ENCODE measurements around the gene MEGF6. TPM values are rescaled to one million over a fixed set of nuclear protein-coding genes. Genes with fewer than 3 reads are reported as not detected.

Gene MEGF6
- total RNA-seq, 2 experiments from 2014 or later, result 5.8 to 5.9 TPM

DNA sequence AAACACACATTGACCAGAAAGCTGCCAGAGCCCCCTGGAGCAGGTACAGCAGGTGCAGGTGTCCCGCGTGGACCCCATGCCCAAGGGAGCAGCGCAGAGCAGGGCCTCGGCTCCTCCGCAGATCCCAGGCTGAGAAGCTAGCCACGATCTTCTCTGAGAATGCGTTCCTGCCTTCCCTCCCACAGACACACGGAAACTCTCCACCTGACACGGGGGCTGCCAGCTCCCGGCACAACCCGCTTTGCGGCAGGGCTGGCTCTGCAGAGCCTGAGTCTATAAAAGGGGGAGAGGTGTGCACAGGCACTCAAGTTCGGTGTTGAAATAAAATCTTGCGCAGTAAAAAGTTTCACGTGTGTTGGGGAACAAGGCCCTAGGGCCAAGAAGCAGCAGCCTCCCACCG lies 9.6 kb downstream of the MEGF6 start:
- H3K27ac Mint-ChIP-seq, result no peak overlapping the region
- no peak overlapping the region for H3K4me3 Mint-ChIP-seq
- H3K36me3 Mint-ChIP-seq (ENCODE audit: low read depth), result no peaks in the 10 kb centered on the region
- no peaks in the 10 kb centered on the region for H3K9me3 Mint-ChIP-seq
- peaks cover 16% of the 10 kb centered on the region for H3K4me1 Mint-ChIP-seq (ENCODE audit: low read depth)
- intact Hi-C loops (cut with micrococcal nuclease), result no loop called here
- H3K27me3 Mint-ChIP-seq (ENCODE audit: low read depth), result no peaks in the 10 kb centered on the region
- CTCF ChIA-PET, result interaction anchor here (0.9 kb wide), 1 partner anchor 13 kb away, joined by 3 read pairs; no protein-coding TSS in a partner anchor
- DNase-seq, result no peak

DNA sequence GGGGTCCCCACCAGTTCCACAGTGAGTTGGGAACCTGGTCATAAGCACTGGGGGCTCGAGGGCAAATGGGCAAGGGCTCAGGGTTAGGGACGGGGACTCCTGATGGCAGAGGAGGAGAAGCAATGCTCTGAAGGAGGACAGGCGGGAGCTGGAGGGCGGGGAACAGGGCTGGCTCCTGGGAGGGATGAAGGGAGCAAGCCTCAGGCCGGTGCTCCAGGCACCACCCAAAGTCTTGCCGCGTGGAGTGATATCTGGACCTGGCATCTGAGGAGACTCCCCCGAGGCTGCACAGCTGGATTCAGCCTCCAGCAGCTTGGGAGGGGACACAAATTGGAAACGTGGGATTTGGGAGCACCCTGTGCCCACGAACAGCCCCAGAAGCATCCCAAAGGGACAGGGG lies 11.0 kb downstream of the MEGF6 start:
- DNase-seq, result no peak
- no peak overlapping the region for H3K27ac Mint-ChIP-seq
- peaks cover 16% of the 10 kb centered on the region for H3K4me1 Mint-ChIP-seq (ENCODE audit: low read depth)
- no peaks in the 10 kb centered on the region for H3K36me3 Mint-ChIP-seq (ENCODE audit: low read depth)
- H3K27me3 Mint-ChIP-seq (ENCODE audit: low read depth), result no peaks in the 10 kb centered on the region
- CTCF ChIA-PET, result interaction anchor here (1.1 kb wide), 1 partner anchor 82 kb away, joined by 3 read pairs; no protein-coding TSS in a partner anchor
- no peak overlapping the region for H3K4me3 Mint-ChIP-seq
- intact Hi-C loops (cut with micrococcal nuclease), result no loop called here
- no peaks in the 10 kb centered on the region for H3K9me3 Mint-ChIP-seq

DNA sequence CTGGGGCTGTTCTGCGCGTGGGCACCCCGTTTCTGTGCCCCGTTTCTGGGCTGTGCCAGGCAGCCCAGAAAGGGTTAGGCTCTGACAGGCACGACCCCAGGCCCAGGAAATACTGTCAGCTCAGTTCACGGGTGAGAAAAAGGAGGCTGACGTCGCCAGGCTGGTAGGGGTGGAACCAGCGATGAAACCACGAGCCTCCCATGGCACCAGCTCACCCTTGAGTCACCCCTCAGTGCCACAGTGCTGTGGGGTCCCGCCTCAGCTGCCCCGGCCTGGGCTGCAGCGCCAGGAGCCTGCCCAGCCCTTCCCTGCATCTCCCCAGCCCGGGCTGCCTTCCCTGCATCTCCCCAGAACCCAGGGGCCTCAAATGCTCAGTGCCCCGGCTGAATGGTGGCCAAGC lies 11.5 kb downstream of the MEGF6 start:
- intact Hi-C loops (cut with micrococcal nuclease), result no loop called here
- CTCF ChIA-PET, result interaction anchor here (1.1 kb wide), 1 partner anchor 81 kb away, joined by 3 read pairs; no protein-coding TSS in a partner anchor

DNA sequence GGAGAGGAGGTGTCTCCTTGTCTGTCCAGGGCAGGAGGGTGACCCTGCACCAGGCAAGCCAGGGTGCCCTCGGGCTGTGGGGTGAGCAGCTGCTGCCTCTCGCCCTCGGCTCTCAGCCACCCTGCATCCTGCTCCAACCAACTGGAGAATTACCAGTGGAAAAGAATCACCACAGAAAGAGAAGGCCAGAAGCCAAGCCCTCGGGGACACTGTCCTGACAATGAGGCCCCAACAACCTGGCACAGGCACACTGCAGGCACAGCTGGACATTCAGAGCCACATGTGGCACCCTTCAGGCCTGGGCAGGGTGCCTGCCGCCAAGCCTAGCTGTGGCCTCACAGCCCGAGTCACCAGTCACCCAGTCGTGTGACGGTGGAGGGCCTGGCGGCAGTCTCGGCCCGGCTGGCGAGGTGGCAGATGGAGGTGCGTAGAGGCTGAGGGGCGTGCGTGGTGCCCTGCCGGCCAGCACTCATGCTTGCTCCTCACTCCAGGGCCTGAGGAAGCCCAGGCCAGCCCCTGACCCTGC lies 12.0 kb downstream of the MEGF6 start:
- CTCF ChIA-PET, result interaction anchor here (1.0 to 1.1 kb wide), 2 partner anchors 16 to 81 kb away, joined by 3 read pairs; no protein-coding TSS in a partner anchor
- intact Hi-C loops (cut with micrococcal nuclease), result no loop called here
- Mint-ChIP-seq H3K36me3 (ENCODE audit: low read depth) (no peaks in the 10 kb centered on the region), H3K27me3 (ENCODE audit: low read depth) (no peaks in the 10 kb centered on the region), H3K4me1 (ENCODE audit: low read depth) (peaks cover 16% of the 10 kb centered on the region), H3K9me3 (no peaks in the 10 kb centered on the region), H3K27ac (no peak overlapping the region), H3K4me3 (no peak overlapping the region)
- no peak for DNase-seq

More for the DNA sequence above, 11.5 kb downstream of the MEGF6 start:
- Mint-ChIP-seq H3K4me3 (no peak overlapping the region), H3K9me3 (no peaks in the 10 kb centered on the region), H3K27me3 (ENCODE audit: low read depth) (no peaks in the 10 kb centered on the region), H3K4me1 (ENCODE audit: low read depth) (peaks cover 16% of the 10 kb centered on the region), H3K36me3 (ENCODE audit: low read depth) (no peaks in the 10 kb centered on the region), H3K27ac (no peak overlapping the region)
- DNase-seq, result no peak

DNA sequence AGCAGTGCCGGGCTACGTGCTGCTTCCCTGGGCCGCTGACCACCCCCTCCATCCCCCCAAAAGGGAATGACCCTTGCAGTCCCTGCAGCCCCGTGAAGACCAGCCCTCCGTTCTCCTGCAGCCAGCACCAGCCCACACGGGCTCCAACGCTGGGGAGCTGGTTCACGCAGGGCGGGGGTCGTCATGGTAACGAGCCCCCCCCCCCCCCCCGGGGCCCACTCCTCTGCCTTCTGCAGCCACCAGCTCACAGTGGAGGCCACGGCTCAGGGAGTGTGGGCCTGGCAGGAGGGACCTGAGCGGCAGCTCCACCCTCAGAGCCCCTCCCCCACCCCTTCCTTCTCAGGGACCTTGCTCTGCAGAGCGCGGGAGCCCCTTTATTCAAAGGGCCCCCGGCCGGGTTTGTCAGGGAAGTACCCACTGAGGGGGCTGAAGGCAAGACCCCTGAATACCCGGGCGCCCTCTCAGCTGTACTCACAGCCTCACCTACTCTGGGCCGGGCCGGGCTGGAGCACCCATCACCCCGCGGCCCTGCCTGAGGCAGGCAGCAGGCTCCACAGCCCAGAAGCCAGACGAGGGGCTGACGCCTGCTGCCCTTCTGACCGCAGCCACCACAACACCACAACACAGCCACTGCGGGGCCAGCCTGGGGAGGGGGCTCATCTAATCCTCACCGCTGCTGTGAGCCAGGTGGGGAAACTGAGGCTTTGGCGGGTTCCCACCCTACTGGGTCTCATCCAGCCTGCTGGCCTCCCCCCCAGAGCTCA lies 12.6 kb downstream of the MEGF6 start:
- intact Hi-C loops (cut with micrococcal nuclease), result no loop called here
- no peaks in the 10 kb centered on the region for H3K27me3 Mint-ChIP-seq (ENCODE audit: low read depth)
- no peak overlapping the region for H3K4me3 Mint-ChIP-seq
- no peak for DNase-seq
- H3K27ac Mint-ChIP-seq, result no peak overlapping the region
- H3K36me3 Mint-ChIP-seq (ENCODE audit: low read depth), result no peaks in the 10 kb centered on the region
- CTCF ChIA-PET, result interaction anchor here (0.6 to 1.0 kb wide), 3 partner anchors 16 to 213 kb away, joined by 3 read pairs; no protein-coding TSS in a partner anchor
- peaks cover 16% of the 10 kb centered on the region for H3K4me1 Mint-ChIP-seq (ENCODE audit: low read depth)
- no peaks in the 10 kb centered on the region for H3K9me3 Mint-ChIP-seq

DNA sequence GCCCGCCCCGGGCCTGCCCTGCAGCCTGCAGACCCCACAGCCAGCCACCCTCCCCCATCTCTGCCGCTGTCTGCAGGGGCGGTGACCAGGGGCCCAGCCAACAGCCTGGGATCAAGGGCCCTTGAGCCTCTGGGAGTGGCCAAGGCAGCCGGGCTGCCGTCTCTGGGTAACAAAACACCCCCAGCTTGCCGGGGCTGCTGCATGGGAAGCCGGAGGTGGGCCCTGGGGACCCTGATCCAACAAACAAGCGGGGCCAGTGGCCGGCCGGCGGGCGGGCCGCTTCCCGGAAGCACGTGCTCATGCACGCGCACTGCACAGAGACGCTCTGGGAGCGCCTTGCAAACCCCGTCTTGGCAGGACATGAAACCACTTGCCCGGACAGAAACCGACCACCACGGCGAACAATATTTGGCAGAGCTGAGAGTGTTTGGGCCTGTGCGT lies 13.2 kb downstream of the MEGF6 start:
- Mint-ChIP-seq H3K4me1 (ENCODE audit: low read depth) (peaks cover 16% of the 10 kb centered on the region), H3K4me3 (no peak overlapping the region), H3K9me3 (no peaks in the 10 kb centered on the region), H3K27ac (no peak overlapping the region), H3K27me3 (ENCODE audit: low read depth) (no peaks in the 10 kb centered on the region), H3K36me3 (ENCODE audit: low read depth) (no peaks in the 10 kb centered on the region)
- intact Hi-C loops (cut with micrococcal nuclease), result no loop called here
- CTCF ChIA-PET, result interaction anchor here (0.6 to 1.0 kb wide), 3 partner anchors 17 to 212 kb away, joined by 3 read pairs; no protein-coding TSS in a partner anchor
- DNase-seq, result no peak

DNA sequence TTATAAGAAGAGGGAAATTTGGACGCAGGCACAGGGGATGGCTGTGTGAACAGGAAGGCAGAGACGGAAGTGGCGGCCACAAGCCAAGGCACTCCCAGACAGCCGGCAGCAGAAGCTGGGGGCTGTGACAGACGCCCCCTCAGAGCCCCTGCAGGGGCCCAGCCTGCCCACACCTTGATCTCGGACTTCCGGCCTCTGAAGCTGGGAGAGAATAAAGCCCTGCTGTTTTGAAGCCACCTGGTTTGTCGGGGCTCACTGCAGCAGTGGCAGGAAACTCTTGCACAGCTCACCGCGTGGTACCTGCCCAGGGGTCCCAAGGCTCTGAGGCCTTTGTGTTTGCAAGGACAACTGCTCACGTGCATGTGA lies 13.7 kb downstream of the MEGF6 start:
- Mint-ChIP-seq H3K9me3 (no peaks in the 10 kb centered on the region), H3K4me3 (no peak overlapping the region), H3K27ac (no peak overlapping the region), H3K4me1 (ENCODE audit: low read depth) (peaks cover 16% of the 10 kb centered on the region), H3K27me3 (ENCODE audit: low read depth) (no peaks in the 10 kb centered on the region), H3K36me3 (ENCODE audit: low read depth) (no peaks in the 10 kb centered on the region)
- DNase-seq, result no peak
- CTCF ChIA-PET, result interaction anchor here (0.8 kb wide), 1 partner anchor 21 kb away, joined by 4 read pairs; no protein-coding TSS in a partner anchor
- intact Hi-C loops (cut with micrococcal nuclease), result no loop called here

DNA sequence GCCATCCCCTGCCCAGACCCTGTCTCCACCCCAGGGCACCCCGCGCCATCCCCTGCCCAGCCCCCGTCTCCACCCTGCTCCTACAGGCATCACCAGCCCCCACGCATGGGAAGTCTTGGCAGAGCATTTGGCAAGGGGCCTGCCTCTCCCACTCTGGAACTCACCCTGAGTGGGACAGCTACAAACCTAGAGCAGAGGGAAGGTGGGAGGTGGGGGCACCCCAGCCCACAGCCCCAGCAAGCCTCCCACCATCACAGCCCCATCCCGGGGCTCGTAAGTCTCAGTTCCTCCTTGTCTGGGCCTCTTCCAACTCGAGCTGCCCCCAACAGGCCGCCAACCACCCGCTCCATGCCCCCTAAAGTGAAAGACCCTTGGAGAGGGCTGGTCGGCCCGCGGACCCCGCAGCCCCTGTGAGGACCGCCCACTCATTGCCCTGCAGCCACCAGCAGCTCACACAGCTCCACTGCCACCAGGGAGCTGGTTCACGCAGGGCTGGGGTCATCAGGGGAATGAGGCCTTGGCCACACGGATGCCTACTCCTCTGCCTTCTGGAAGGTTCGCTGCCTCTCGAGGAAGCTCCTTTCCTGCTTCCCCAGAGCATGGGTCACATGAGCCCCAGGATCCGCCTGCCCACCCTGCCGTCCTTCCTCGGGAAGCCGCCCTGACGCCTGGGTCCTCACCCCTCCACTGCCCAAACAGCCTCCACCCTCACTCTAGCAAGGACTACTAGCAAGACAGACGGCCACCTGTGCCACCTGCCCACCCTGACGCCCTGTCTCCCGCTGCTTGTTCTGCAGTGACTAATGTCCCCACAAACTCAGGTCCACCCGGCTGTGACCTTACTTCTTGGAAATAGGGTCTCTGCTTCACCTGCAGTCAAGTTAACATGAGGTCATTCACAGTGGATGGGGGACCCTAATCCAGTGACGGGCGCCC lies 14.4 kb downstream of the MEGF6 start:
- no peaks in the 10 kb centered on the region for H3K27me3 Mint-ChIP-seq (ENCODE audit: low read depth)
- DNase-seq, result no peak
- H3K9me3 Mint-ChIP-seq, result no peaks in the 10 kb centered on the region
- CTCF ChIA-PET, result interaction anchor here (0.8 kb wide), 1 partner anchor 22 kb away, joined by 4 read pairs; no protein-coding TSS in a partner anchor
- peaks cover 16% of the 10 kb centered on the region for H3K4me1 Mint-ChIP-seq (ENCODE audit: low read depth)
- no peaks in the 10 kb centered on the region for H3K36me3 Mint-ChIP-seq (ENCODE audit: low read depth)
- no peak overlapping the region for H3K4me3 Mint-ChIP-seq
- H3K27ac Mint-ChIP-seq, result no peak overlapping the region
- intact Hi-C loops (cut with micrococcal nuclease), result no loop called here

DNA sequence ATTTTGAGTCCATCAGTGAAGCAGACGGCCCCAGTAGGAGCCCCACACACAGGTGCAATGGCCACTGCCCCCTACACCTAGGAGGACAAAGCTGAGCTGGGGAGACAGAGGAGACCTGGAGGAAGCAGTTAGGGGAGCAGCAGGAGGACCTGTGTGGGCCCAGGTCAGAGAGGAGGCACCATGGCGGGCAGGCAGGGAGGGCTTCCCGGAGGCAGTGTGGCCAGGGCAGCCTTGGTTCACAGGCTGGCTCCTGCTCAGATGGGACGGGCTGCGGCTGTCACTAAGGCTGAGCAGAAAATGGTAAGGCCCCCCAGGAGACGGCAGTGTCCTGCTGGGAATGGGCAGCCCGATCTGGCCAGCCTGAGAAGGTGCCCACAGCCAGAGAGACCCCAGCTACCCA lies 15.4 kb downstream of the MEGF6 start:
- Mint-ChIP-seq H3K27me3 (ENCODE audit: low read depth) (no peaks in the 10 kb centered on the region), H3K4me3 (no peak overlapping the region), H3K4me1 (ENCODE audit: low read depth) (peaks cover 16% of the 10 kb centered on the region), H3K36me3 (ENCODE audit: low read depth) (no peaks in the 10 kb centered on the region), H3K9me3 (no peaks in the 10 kb centered on the region), H3K27ac (no peak overlapping the region)
- CTCF ChIA-PET, result no interaction called here
- no peak for DNase-seq
- intact Hi-C loops (cut with micrococcal nuclease), result no loop called here

DNA sequence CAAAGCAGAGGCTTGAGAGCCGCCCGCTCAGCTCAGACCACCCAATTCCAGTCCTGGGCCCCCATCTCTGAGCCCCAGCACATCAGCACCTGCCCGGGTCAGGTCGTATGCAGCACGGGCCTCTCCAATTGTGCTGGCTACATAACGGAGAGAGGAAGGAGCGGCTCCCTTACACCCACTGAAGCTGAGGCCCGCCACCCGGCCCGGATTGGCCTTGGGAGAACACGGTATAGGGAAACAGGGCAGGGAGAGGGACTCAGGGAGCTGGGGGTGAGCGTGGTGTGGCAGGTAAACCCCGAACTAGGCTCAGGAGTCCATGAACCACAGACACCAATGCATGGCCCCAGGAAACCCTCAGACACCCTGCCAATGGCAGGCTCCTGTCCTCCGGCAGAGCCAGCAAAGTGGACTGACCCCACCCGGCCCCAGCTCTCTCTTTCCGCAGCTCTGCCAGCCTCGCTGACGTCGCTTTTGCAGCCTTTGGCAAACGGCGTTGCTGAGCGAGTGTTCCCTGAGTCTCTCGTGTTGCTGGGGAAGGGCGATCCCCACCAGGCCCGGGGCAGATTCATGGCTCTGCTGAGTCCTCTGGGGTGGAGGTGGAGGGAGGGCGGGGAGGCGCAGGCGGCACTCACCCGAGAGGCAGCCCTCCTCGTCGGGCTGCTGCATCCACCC lies 16.5 kb downstream of the MEGF6 start:
- H3K9me3 Mint-ChIP-seq, result no peaks in the 10 kb centered on the region
- H3K36me3 Mint-ChIP-seq (ENCODE audit: low read depth), result no peaks in the 10 kb centered on the region
- H3K27ac Mint-ChIP-seq, result no peak overlapping the region
- CTCF ChIA-PET, result no interaction called here
- no peaks in the 10 kb centered on the region for H3K27me3 Mint-ChIP-seq (ENCODE audit: low read depth)
- intact Hi-C loops (cut with micrococcal nuclease), result no loop called here
- H3K4me3 Mint-ChIP-seq, result no peak overlapping the region
- no peak for DNase-seq
- H3K4me1 Mint-ChIP-seq (ENCODE audit: low read depth), result peaks cover 16% of the 10 kb centered on the region

DNA sequence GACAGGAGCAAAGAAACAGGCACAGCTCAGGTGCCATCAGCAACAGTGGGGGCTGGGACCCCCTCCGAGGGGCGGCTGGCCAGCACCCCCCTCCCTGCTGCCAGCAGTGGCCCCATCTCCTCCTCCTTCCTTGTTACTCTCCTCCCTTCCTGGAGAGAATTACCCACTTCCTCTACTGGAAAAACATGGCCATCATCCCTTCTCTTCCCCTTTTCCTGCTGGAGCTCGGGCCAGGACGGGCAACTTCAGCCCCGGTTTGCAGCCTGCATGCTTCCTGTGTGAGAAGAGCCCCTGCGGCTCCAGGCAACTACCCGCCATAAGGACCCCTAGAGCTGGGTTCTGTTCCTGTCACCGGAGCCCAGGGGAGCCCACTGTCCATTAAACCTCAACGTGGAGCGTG lies 17.6 kb downstream of the MEGF6 start:
- Mint-ChIP-seq H3K9me3 (no peaks in the 10 kb centered on the region), H3K27me3 (ENCODE audit: low read depth) (no peaks in the 10 kb centered on the region), H3K27ac (no peak overlapping the region), H3K4me1 (ENCODE audit: low read depth) (peaks cover 16% of the 10 kb centered on the region), H3K36me3 (ENCODE audit: low read depth) (no peaks in the 10 kb centered on the region), H3K4me3 (no peak overlapping the region)
- intact Hi-C loops (cut with micrococcal nuclease), result no loop called here
- CTCF ChIA-PET, result interaction anchor here (0.6 kb wide), 2 partner anchors 35 to 128 kb away, joined by 3 read pairs; no protein-coding TSS in a partner anchor
- DNase-seq, result no peak

DNA sequence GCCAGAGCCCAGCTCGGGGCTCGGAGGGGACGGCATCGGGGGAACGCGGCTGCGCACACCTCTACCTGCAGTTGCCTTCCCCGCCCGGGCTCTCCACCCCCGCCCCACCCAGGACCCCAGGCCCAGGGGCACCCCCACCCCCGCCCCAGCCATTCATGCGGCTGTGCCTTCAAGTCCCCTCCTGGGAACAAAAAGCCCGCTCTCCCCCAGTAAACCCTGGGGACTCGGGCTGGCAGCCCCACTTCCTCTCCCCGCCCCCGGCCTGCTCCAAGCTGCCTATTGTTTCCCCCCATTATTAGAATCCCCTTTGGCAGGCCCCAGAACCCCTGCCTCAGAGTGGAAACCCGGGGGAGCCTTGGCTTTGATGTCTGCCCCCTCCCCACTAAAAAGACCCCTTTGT lies 18.0 kb downstream of the MEGF6 start:
- no peak for DNase-seq
- no peaks in the 10 kb centered on the region for H3K27me3 Mint-ChIP-seq (ENCODE audit: low read depth)
- peaks cover 14% of the 10 kb centered on the region for H3K4me1 Mint-ChIP-seq (ENCODE audit: low read depth)
- H3K27ac Mint-ChIP-seq, result no peak overlapping the region
- intact Hi-C loops (cut with micrococcal nuclease), result no loop called here
- H3K4me3 Mint-ChIP-seq, result no peak overlapping the region
- no peaks in the 10 kb centered on the region for H3K9me3 Mint-ChIP-seq
- H3K36me3 Mint-ChIP-seq (ENCODE audit: low read depth), result no peaks in the 10 kb centered on the region
- CTCF ChIA-PET, result interaction anchor here (0.7 kb wide), 1 partner anchor 26 kb away, joined by 3 read pairs; no protein-coding TSS in a partner anchor
